ENCODE measurements around the gene MALAT1.

MALAT1 gene

GRCh38 chr11:65479184-65480145 is 19.4 kb upstream of the MALAT1 start:
- DNase-seq (ENCODE audit: low read depth in 2 of 2): no peak

GRCh38 chr11:65482306-65482850 is 16.5 kb upstream of the MALAT1 start:
- no peak for DNase-seq (ENCODE audit: low read depth in 2 of 2)

DNA sequence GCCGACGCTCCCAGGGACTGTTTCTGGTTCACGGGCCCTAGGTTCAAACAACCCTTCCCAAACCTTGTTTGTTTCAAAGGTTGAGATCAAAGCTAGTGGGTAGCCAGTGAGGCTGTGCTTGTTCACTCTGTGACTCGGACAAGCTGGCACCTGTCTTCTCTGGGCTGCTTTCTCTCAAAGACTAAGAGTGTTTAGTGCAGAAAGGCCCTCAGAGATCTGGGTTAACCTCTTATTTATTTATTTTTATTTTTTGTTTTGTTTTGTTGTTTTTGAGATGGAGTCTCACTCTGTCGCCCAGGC is 13.0 kb upstream of the MALAT1 start:
- DNase-seq (ENCODE audit: low read depth in 2 of 2): no peak

DNA sequence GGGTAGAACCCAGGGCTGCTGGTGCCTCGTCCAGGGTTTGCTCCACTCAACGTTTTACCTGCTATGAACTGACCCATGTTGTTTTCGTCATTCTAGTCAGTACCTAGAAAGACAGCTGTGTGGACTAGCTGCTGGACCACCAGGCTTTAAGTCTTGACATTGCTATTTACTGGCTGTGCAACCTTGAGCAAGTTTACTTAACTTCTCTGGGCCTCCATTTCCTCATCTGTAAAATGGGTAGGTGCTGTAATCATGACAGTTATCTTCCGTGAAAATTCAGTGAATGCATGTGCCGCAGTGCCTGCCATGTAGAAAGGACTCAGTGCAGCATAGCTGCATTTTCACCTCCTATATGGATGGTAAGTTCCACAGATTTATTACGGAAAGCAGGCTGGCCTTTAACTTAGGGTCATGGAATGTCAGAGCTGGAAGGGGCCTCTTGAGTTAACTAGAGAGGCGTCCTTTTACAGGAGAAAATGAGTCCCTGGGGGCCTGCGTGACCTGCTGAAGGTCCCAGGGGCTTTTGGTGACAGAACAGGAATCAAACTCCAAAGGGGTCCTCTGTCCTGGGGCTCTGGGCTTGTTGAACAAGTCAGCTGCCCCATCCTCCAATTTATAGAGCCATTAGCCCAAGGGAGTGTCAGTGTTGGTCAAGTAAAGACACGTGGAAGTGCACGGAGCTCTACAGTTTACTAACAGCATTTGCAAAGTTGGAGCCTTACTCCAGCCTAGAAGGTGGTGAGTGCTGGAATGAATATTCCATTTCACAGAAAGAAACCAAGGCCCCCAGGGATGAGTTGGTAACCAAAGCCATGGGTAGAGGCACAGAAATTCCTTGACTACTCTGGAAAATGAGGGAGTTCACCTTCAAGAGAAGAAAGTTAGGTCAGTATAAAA is 12.0 kb upstream of the MALAT1 start:
- no peak for DNase-seq (ENCODE audit: low read depth in 2 of 2)

- DNase-seq (ENCODE audit: low read depth in 2 of 2): no peak
Measured at GRCh38 chr11:65487467-65488272, 11.2 kb upstream of the MALAT1 start.

- DNase-seq (ENCODE audit: low read depth in 2 of 2): no peak
Measured at GRCh38 chr11:65488273-65489034, 10.4 kb upstream of the MALAT1 start.

GRCh38 chr11:65489035-65489705 is 9.7 kb upstream of the MALAT1 start:
- DNase-seq (ENCODE audit: low read depth in 2 of 2): no peak

DNA sequence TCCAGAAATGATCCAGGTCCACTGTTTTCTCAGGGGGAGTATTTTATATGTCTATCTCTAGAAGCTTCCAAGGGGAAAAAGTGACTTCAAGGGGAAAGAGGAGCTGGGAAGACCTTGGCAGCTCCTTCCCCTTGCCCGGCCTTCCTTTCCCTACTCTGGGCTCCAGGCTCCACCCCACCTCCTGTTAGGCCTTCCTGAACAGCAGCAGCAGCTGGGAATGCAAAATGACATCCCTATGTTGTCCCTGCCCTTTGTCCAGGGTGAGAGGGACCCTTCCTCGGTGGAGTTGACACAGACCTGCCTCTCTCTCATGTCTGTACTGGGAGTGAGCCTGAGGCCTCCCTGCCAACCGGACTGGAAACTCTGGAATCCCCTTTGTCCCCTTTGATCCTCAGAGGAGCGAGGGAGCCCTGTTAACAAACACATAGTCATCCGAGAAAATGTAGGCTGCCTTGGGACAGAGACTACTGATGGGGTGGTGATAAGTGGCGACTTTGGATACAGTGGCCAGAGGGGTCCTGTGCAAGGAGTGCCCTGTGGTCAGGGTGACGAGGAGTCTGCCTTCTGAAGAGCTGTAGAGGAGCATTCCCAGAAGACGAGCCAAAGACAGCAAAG is 9.0 kb upstream of the MALAT1 start:
- DNase-seq (ENCODE audit: low read depth in 2 of 2): no peak

- no peak for DNase-seq (ENCODE audit: low read depth in 2 of 2)
Measured at GRCh38 chr11:65491163-65491465, 7.7 kb upstream of the MALAT1 start.

GRCh38 chr11:65491614-65492386 is 7.0 kb upstream of the MALAT1 start:
- no peak for DNase-seq (ENCODE audit: low read depth in 2 of 2)

GRCh38 chr11:65492387-65492636 is 6.5 kb upstream of the MALAT1 start:
- no peak for DNase-seq (ENCODE audit: low read depth in 2 of 2)

DNA sequence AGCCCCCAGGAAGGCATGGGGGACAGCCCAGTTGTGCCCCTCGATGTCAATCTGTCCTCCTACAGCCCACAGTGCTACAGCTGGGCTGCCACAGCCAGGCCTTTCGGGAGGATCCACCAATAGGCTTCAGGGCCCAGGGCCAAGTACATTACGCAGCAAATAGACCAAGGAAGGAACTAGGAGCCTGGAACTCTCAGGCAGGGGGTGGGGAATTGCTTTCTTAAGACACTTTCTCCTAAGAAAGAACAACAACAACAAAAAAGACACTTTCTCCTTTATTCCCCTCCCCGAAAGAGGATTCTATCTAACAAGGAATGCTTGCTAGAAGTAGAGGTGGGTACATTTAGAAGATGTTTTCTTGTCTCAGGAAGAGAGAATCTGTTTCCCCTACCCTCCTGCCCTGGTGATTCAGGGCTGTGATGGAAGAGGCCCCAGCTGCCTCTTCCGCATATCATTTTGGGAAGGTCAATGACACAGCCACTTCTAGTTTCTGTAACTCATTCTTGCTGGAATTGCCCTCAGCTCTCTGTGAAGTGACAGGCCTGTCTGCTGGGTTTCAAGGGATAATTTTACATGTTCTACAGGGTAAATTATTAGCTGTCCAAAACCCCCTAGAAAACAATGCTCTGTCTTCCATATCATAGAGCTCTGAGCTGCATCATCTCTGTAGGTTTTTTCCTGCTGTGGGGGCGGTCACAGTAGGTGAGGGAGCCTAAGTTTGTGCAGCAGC is 6.0 kb upstream of the MALAT1 start:
- DNase-seq (ENCODE audit: low read depth in 2 of 2): no peak

DNA sequence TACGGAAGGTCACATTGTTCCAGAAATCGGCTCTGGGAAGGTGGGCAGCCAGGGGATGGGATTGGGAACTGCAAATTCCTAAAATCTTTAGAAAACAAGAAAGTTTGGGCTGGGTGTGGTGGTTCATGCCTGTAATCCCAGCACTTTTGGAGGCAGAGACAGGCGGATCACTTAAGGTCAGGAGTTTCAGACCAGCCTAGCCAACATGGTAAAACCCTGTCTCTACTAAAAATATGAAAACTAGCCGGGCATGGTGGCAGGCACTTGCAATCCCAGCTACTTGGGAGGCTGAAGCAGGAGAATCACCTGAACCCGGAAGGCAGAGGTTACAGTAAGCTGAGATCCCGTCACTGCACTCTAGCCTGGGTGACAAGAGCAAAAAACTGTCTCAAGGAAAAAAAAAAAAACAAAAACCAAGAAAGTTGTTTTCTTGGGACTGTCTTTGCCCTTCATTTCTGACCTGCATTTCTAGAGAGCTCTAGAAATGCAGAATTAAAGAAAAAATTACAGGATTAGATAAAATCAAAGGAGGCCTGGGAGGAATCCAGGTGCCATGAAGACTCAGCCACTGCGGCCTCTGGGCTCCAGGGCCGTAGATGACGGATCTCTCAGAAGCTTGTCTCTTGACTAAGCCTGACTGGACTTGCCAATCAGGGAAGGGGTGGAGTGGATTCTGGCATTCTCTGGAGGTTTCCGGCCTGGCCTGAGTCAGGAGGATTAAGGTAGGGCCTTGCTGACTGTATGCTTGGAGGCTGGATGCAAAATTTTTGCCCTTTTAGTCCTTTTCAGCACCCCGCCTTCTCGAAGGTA is 5.3 kb upstream of the MALAT1 start:
- no peak for DNase-seq (ENCODE audit: low read depth in 2 of 2)

- DNase-seq (ENCODE audit: low read depth in 2 of 2): no peak
Measured at GRCh38 chr11:65496304-65497140, 2.3 kb upstream of the MALAT1 start.

DNA sequence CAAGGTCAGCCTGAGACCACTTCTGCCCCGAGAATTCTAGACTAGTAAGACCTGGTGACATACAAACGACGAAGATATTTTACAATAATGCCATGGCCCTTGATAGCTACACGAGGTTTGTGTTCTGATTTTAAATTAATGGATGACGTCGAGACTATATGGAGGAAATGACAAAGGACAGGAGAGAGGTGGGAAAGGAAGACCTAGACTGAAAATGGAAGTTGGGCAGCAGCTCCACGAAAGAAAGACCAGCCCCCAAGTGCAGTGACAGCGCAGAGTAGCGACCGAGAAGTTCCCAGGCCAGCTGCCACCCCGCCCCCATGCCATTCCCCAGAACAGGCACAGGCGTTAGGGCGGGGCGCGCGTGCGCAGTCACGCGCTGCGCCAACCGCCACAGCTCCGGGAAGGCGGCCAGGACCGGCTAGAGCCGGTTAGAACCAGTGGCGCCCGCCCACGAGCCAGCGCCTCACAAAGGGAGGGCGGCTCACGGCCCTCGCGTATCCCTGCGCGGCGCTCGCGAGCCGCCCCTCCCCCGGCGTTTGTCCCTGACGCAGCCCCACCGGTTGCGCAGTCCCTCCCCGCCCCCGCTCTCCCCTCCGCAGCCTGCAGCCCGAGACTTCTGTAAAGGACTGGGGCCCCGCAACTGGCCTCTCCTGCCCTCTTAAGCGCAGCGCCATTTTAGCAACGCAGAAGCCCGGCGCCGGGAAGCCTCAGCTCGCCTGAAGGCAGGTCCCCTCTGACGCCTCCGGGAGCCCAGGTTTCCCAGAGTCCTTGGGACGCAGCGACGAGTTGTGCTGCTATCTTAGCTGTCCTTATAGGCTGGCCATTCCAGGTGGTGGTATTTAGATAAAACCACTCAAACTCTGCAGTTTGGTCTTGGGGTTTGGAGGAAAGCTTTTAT is 1.5 kb upstream of the MALAT1 start:
- peak; percentile 99 for DNase-seq (ENCODE audit: low read depth in 2 of 2)

Measured in stimulated activated CD4-positive, alpha-beta T cell treated with anti-CD3 and anti-CD28 coated beads, Interleukin-15, amount 100 ng/mL, for 48 hours (primary cell).